HEK293T (cell line): ENCODE results near the gene PRR33.

Source experiments
- FOXA1 ChIP-seq: fragments of 450-650 bp; IDR thresholded peaks from 2 replicates; pipeline ENCODE4 v1.6.1; 2016; ENCODE audit warnings: mild to moderate bottlenecking
- HDGF ChIP-seq: fragments of 450-650 bp; IDR thresholded peaks from 2 replicates; pipeline ENCODE4 v1.6.1; 2017; ENCODE audit warnings: antibody characterized with exemption, borderline replicate concordance

GRCh38 chr11:1864231-1864630, 27.5 kb downstream of the PRR33 start:
- TF ChIP-seq FOXA1 (no peak), HDGF (no peak)
